ENCODE data around the gene MAPK4. TPM values are rescaled to one million over a fixed set of nuclear protein-coding genes. Genes with fewer than 3 reads are reported as not detected.

MAPK4 gene
- total and polyA plus RNA-seq, 2 of the 4 experiments (the other 2 are of a cell fraction) = not detected

Other genes starting within 250 kb of the MAPK4 start
- gene SKA1, start 185.0 kb upstream of the MAPK4 start, total RNA-seq (2012; rRNA removed) = 5.9 and 13.9 TPM in 2 replicates
- 4.8 and 5.8 TPM in 2 replicates for gene SKA1, start 185.0 kb upstream of the MAPK4 start, polyA plus RNA-seq (2012; rRNA removed)